MM.1S (cell line): ENCODE data around the gene TUBGCP6.

ENCODE experiments used
- CTCF ChIP-seq: fragments of 300-600 bp; sonication (generic); IDR thresholded peaks from 2 replicates; pipeline ENCODE4 v1.5.1; 2016; ENCODE audit warnings: antibody characterized with exemption, low read length, mixed read lengths
- EZH2 ChIP-seq: fragments of 300-600 bp; sonication (generic); optimal IDR thresholded peaks from 2 replicates; pipeline ENCODE3; 2017; ENCODE audit warnings: low read depth, mild to moderate bottlenecking, antibody characterized with exemption, low read length, mixed read lengths

- TF ChIP-seq CTCF (no peak), EZH2 (no peak)
These were observed 39.0 kb upstream of the TUBGCP6 start for GRCh38 chr22:50283821-50284220.
